Mucosa of stomach (tissue), 1 donor: ENCODE results near the gene CSHL1.
"Not testable (repeated sequence)": the region's sequence is repeated elsewhere in the genome, so short reads cannot be mapped to it uniquely, and the experiment has no call there.

Experiments used
- H3K27me3 ChIP-seq: one replicate; pipeline ENCODE4 v1.7.0; 2013; ENCODE audit warnings: mild to moderate bottlenecking, low read length; ENCODE audit not compliant: control insufficient read depth, insufficient read depth
- H3K36me3 ChIP-seq: one replicate; pipeline ENCODE4 v1.7.0; 2013; ENCODE audit warnings: low read length; ENCODE audit not compliant: control insufficient read depth, insufficient read depth
- H3K4me1 ChIP-seq: one replicate; pipeline ENCODE4 v1.7.0; 2013; ENCODE audit warnings: mild to moderate bottlenecking, low read length; ENCODE audit not compliant: control insufficient read depth, insufficient read depth
- H3K4me3 ChIP-seq: one replicate; pipeline ENCODE4 v1.7.0; 2013; ENCODE audit warnings: low read length
- H3K9ac ChIP-seq: one replicate; pipeline ENCODE4 v1.7.0; 2013; ENCODE audit warnings: mild to moderate bottlenecking, low read length, moderate library complexity
- H3K9me3 ChIP-seq: one replicate; pipeline ENCODE4 v1.7.0; 2013; ENCODE audit warnings: mild to moderate bottlenecking, low read length, moderate library complexity; ENCODE audit not compliant: control insufficient read depth
- donor health status: Pancreatic carcinoma.

CSHL1 gene

GRCh38 chr17:63892316-63893037 lies 18.6 kb downstream of the CSHL1 start:
- H3K4me3 ChIP-seq, H3K9ac ChIP-seq, H3K9me3 ChIP-seq, H3K36me3 ChIP-seq, H3K4me1 ChIP-seq, H3K27me3 ChIP-seq: not testable (repeated sequence)

- not testable (repeated sequence) for H3K4me1 ChIP-seq, H3K4me3 ChIP-seq, H3K9ac ChIP-seq, H3K36me3 ChIP-seq, H3K9me3 ChIP-seq, H3K27me3 ChIP-seq
These were observed 21.8 kb downstream of the CSHL1 start for GRCh38 chr17:63889026-63889848.

GRCh38 chr17:63885119-63885518 lies 25.9 kb downstream of the CSHL1 start:
- H3K4me1 ChIP-seq: not testable (repeated sequence)

GRCh38 chr17:63882626-63883126 lies 28.4 kb downstream of the CSHL1 start:
- H3K9ac ChIP-seq, H3K4me3 ChIP-seq, H3K36me3 ChIP-seq, H3K9me3 ChIP-seq, H3K27me3 ChIP-seq, H3K4me1 ChIP-seq: not testable (repeated sequence)

More at GRCh38 chr17:63885119-63885518, 25.9 kb downstream of the CSHL1 start:
- H3K9ac ChIP-seq, H3K27me3 ChIP-seq, H3K36me3 ChIP-seq, H3K9me3 ChIP-seq, H3K4me3 ChIP-seq: not testable (repeated sequence)

- Histone ChIP-seq H3K4me1 (no peaks in the 10 kb centered on the region), H3K9ac (no peak within 1 kb of the TSS), H3K36me3 (no peaks in the 10 kb centered on the region), H3K4me3 (no peak within 1 kb of the TSS), H3K27me3 (no peaks in the 10 kb centered on the region), H3K9me3 (no peaks in the 10 kb centered on the region)
These were observed 29.0 kb downstream of the CSHL1 start, which contains the start of gene GH2 for GRCh38 chr17:63881935-63882601. Gene GH2, minus strand, starts transcription at chr17:63881944. Its CDS starts 143 bp downstream, at chr17:63881801.

GRCh38 chr17:63881337-63881736 lies 29.7 kb downstream of the CSHL1 start:
- not testable (repeated sequence) for H3K9ac ChIP-seq, H3K4me1 ChIP-seq, H3K4me3 ChIP-seq, H3K36me3 ChIP-seq, H3K27me3 ChIP-seq, H3K9me3 ChIP-seq

- no peak overlapping the region for H3K4me3 ChIP-seq
- H3K27me3 ChIP-seq: peaks cover 2% of the 10 kb centered on the region
- no peak overlapping the region for H3K9ac ChIP-seq
- no peaks in the 10 kb centered on the region for H3K36me3 ChIP-seq
- no peaks in the 10 kb centered on the region for H3K4me1 ChIP-seq
- H3K9me3 ChIP-seq: no peaks in the 10 kb centered on the region
These were observed 30.4 kb downstream of the CSHL1 start for GRCh38 chr17:63880706-63881105.

GRCh38 chr17:63878413-63878812 lies 32.6 kb downstream of the CSHL1 start:
- H3K4me1 ChIP-seq, H3K9ac ChIP-seq, H3K27me3 ChIP-seq, H3K4me3 ChIP-seq, H3K9me3 ChIP-seq, H3K36me3 ChIP-seq: not testable (repeated sequence)

GRCh38 chr17:63874693-63875092 lies 36.4 kb downstream of the CSHL1 start:
- H3K9ac ChIP-seq, H3K36me3 ChIP-seq, H3K9me3 ChIP-seq: not testable (repeated sequence)

GRCh38 chr17:63874061-63874626 lies 36.9 kb downstream of the CSHL1 start:
- H3K4me1 ChIP-seq, H3K4me3 ChIP-seq, H3K9ac ChIP-seq, H3K9me3 ChIP-seq, H3K27me3 ChIP-seq, H3K36me3 ChIP-seq: not testable (repeated sequence)

More at GRCh38 chr17:63874693-63875092, 36.4 kb downstream of the CSHL1 start:
- H3K4me1 ChIP-seq, H3K4me3 ChIP-seq, H3K27me3 ChIP-seq: not testable (repeated sequence)

- not testable (repeated sequence) for H3K9ac ChIP-seq, H3K4me1 ChIP-seq, H3K4me3 ChIP-seq, H3K9me3 ChIP-seq, H3K27me3 ChIP-seq, H3K36me3 ChIP-seq
These were observed 37.5 kb downstream of the CSHL1 start, which contains the start of gene CSH2 for GRCh38 chr17:63873577-63873976. Gene CSH2, minus strand, starts transcription at chr17:63873677. Its CDS starts 63 bp downstream, at chr17:63873614.
